Right lobe of liver (tissue), 4 donors: ENCODE results near the gene EEFSEC.

ENCODE experiments used
- CTCF ChIP-seq, 4 donors: fragments of 200-600 bp in 3 of 4; fragments of 450-650 bp in 1 of 4; IDR thresholded peaks; one replicate each; pipeline versions ENCODE4 v1.5.1 to v1.8.0; 2016 to 2022; ENCODE audit warnings: antibody characterized with exemption in 4 of 4, mild to moderate bottlenecking in 2 of 4
- POLR2A ChIP-seq: fragments of 450-650 bp; IDR thresholded peaks from one replicate; pipeline ENCODE4 v1.6.1; 2017; ENCODE audit warnings: antibody characterized with exemption, mild to moderate bottlenecking
- donor health status: DM: no; HTN: no; CAD: no.
- donor health status: DM: no; HTN: no; CAD: no.
- donor health status: DM: no; HTN: yes; CAD: no.

- TF ChIP-seq CTCF (IDR thresholded peaks at IDR 0.05) (no peak), POLR2A (no peak)
These were observed 285.9 kb downstream of the EEFSEC start for GRCh38 chr3:128439226-128439625.
